A549 (cell line): ENCODE data around the gene ZNF644. TPM values are rescaled to one million over a fixed set of nuclear protein-coding genes. Genes with fewer than 3 reads are reported as not detected.

ENCODE experiments used
- ATAC-seq, 2 experiments: fragments of 200-7000 bp in 1 of 2; fragments of >200 bp in 1 of 2; cut with Nextera tagmentation in 1 of 2; cut with Tn5 transposase in 1 of 2; 3 replicates each; pipeline versions ENCODE4 v1.8.0 to v1.9.1; 2018 to 2020; ENCODE audit warnings: mild to moderate bottlenecking in 1 of 2, moderate library complexity in 1 of 2
- CTCF ChIA-PET: fragments of 300-600 bp; sonication (Branson Sonifier 250); formaldehyde crosslinking; extraction: SDS; loops from one replicate; lab custom pipeline; 2021; ENCODE audit warnings: antibody characterized with exemption, inconsistent platforms; lab: Yijun Ruan, JAX
- POLR2A ChIA-PET: fragments of 350-600 bp; formaldehyde crosslinking; extraction: SDS; loops from one replicate; lab custom pipeline; 2021; ENCODE audit warnings: antibody characterized with exemption, inconsistent platforms; lab: Yijun Ruan, JAX
- DNase-seq, 2 experiments: peaks; one replicate each; pipeline versions ENCODE4 v3.0.0 to v3.0.0-alpha.2; 2011 to 2016; ENCODE audit warnings: low read depth in 1 of 2, low spot score in 1 of 2
- FAIRE-seq: peaks from 2 replicates; lab custom pipeline; 2011; peaks lifted over from hg19 to GRCh38; lab: Jason Lieb, UNC
- H3K27ac ChIP-seq, 2 experiments: fragments of >200 bp; sonication (Bioruptor Twin); formaldehyde crosslinking; 3 replicates each; pipeline ENCODE4 v1.5.1; 2016 to 2017
- H3K4me1 ChIP-seq: fragments of >200 bp; sonication (Bioruptor Twin); formaldehyde crosslinking; 3 replicates; pipeline ENCODE4 v1.6.1; 2016
- H3K4me2 ChIP-seq: fragments of >200 bp; sonication (Bioruptor Twin); formaldehyde crosslinking; 3 replicates; pipeline ENCODE4 v1.6.1; 2016
- H3K4me3 ChIP-seq: fragments of >200 bp; sonication (Bioruptor Twin); formaldehyde crosslinking; 3 replicates; pipeline ENCODE4 v1.5.1; 2016
- H3K9me3 ChIP-seq: fragments of >200 bp; sonication (Bioruptor Twin); formaldehyde crosslinking; 3 replicates; pipeline ENCODE4 v1.6.1; 2016
- CHD2 ChIP-seq: fragments of 150-350 bp; IDR thresholded peaks from 2 replicates; pipeline ENCODE4 v1.6.1; 2014; ENCODE audit warnings: low read length; ENCODE audit not compliant: partially characterized antibody
- ELK1 ChIP-seq: fragments of 150-350 bp; IDR thresholded peaks from 2 replicates; pipeline ENCODE4 v1.6.1; 2014; ENCODE audit warnings: low read depth, mild to moderate bottlenecking, low read length
- EP300 ChIP-seq, 2 experiments: fragments of >200 bp; sonication (Bioruptor Twin); formaldehyde crosslinking; IDR thresholded peaks; 2 replicates in 1 of 2; 3 replicates in 1 of 2; pipeline ENCODE4 v1.6.1; 2016 to 2017
- ESRRA ChIP-seq: fragments of 150-350 bp; IDR thresholded peaks from 2 replicates; pipeline ENCODE4 v1.6.1; 2014; ENCODE audit warnings: mild to moderate bottlenecking, low read length, borderline replicate concordance
- FOSB ChIP-seq: fragments of 250-450 bp; sonication (Bioruptor Pico); IDR thresholded peaks from 2 replicates; pipeline ENCODE4 v1.5.0; 2020; ENCODE audit warnings: mild to moderate bottlenecking, moderate library complexity
- FOSL2 ChIP-seq, 2 experiments: fragments of 450-650 bp in 1 of 2; fragments of >200 bp in 1 of 2; sonication (Bioruptor Twin) in 1 of 2; formaldehyde crosslinking; IDR thresholded peaks; 2 replicates each; pipeline versions ENCODE4 v1.5.0 to v1.6.1; 2016 to 2020; ENCODE audit warnings: mild to moderate bottlenecking in 1 of 2, moderate library complexity in 1 of 2
- GATA3 ChIP-seq: IDR thresholded peaks from 2 replicates; pipeline ENCODE4 v1.6.1; 2012; ENCODE audit warnings: borderline replicate concordance
- HDAC2 ChIP-seq: fragments of 200-600 bp; sonication (generic); IDR thresholded peaks from 2 replicates; pipeline ENCODE4 v1.6.1; 2016
- HES2 ChIP-seq: fragments of >200 bp; sonication (Bioruptor Twin); formaldehyde crosslinking; IDR thresholded peaks from 2 replicates; pipeline ENCODE4 v1.6.1; 2016
- HMGXB4 ChIP-seq: fragments of 250-450 bp; sonication (Bioruptor Pico); IDR thresholded peaks from 2 replicates; pipeline ENCODE4 v1.5.0; 2021; ENCODE audit warnings: mild to moderate bottlenecking, moderate library complexity, borderline replicate concordance
- HOXA7 ChIP-seq: fragments of 250-450 bp; sonication (Bioruptor Pico); IDR thresholded peaks from 2 replicates; pipeline ENCODE4 v1.5.0; 2020; ENCODE audit warnings: mild to moderate bottlenecking, moderate library complexity
- KDM1A ChIP-seq: fragments of 200-600 bp; sonication (generic); IDR thresholded peaks from 2 replicates; pipeline ENCODE4 v1.6.1; 2016; ENCODE audit warnings: low read depth, mild to moderate bottlenecking
- KDM5A ChIP-seq: fragments of 200-600 bp; sonication (generic); IDR thresholded peaks from 2 replicates; pipeline ENCODE4 v1.6.1; 2016; ENCODE audit warnings: antibody characterized with exemption, mild to moderate bottlenecking
- NPAS2 ChIP-seq: fragments of 250-450 bp; sonication (Bioruptor Pico); IDR thresholded peaks from 2 replicates; pipeline ENCODE4 v1.8.0; 2022; ENCODE audit warnings: mild to moderate bottlenecking, moderate library complexity, borderline replicate concordance
- NR3C1 ChIP-seq: fragments of >200 bp; sonication (Bioruptor Twin); formaldehyde crosslinking; IDR thresholded peaks from 3 replicates; pipeline ENCODE4 v1.6.1; 2017
- PBX3 ChIP-seq: IDR thresholded peaks from 2 replicates; pipeline ENCODE4 v1.6.1; 2012
- POLR2A ChIP-seq: IDR thresholded peaks from 2 replicates; pipeline ENCODE4 v1.6.1; 2012; ENCODE audit warnings: mild to moderate bottlenecking, low read length
- POLR2AphosphoS2 ChIP-seq: conservative IDR thresholded peaks from 2 replicates; pipeline ENCODE4 v1.6.1; 2012; ENCODE audit warnings: low read length, improper control_type of control experiment, inconsistent platforms
- RARB ChIP-seq: fragments of 250-450 bp; sonication (Bioruptor Pico); IDR thresholded peaks from 2 replicates; pipeline ENCODE4 v1.8.0; 2021; ENCODE audit warnings: mild to moderate bottlenecking, moderate library complexity
- REST ChIP-seq: fragments of 200-600 bp; sonication (generic); IDR thresholded peaks from 2 replicates; pipeline ENCODE4 v1.6.1; 2016; ENCODE audit warnings: antibody characterized with exemption, mild to moderate bottlenecking, moderate library complexity
- SMC3 ChIP-seq: fragments of >200 bp; sonication (Bioruptor Twin); formaldehyde crosslinking; IDR thresholded peaks from 3 replicates; pipeline ENCODE4 v1.6.1; 2018; ENCODE audit warnings: inconsistent platforms
- TFCP2L1 ChIP-seq: fragments of 250-450 bp; sonication (Bioruptor Pico); IDR thresholded peaks from 2 replicates; pipeline ENCODE4 v1.5.0; 2021; ENCODE audit warnings: mild to moderate bottlenecking
- WGBS: methylation state at CpG from one replicate; pipeline ENCODE4 v1.1.6; 2017; ENCODE audit errors: missing lambda C conversion rate; 5-methylcytosine and 5-hydroxymethylcytosine counted together
- polyA plus RNA-seq, 4 experiments: library from polyadenylated mRNA; depleted of rRNA in 3 of 4; stranded (reverse); fragments of >200 nt; fragmentation: RNase III in 1 of 4; extraction: RNeasy Plus Mini Kit Qiagen cat#74134 plus additional on column Dnase treatment in 1 of 4; gene quantifications; 2 replicates in 3 of 4; 3 replicates in 1 of 4; pipeline ENCODE4 v1.2.3, GENCODE V29; 2011 to 2017

The ZNF644 gene
- polyA plus RNA-seq, 2 of the 4 experiments (the other 2 are of a cell fraction) = 14.8 to 24.9 TPM

GRCh38 chr1:91057784-91058183 lies 35.9 kb upstream of the ZNF644 start:
- no peaks in the 10 kb centered on the region for H3K4me1 ChIP-seq
- no peak for FAIRE-seq
- no peak overlapping the region for H3K4me3 ChIP-seq
- POLR2A ChIA-PET = no interaction called here
- TF ChIP-seq HOXA7 (CRISPR knock-in tag) (no peak), REST (no peak), ELK1 (no peak), HDAC2 (no peak), ESRRA (no peak), TFCP2L1 (no peak), GATA3 (no peak), NPAS2 (CRISPR knock-in tag) (no peak), PBX3 (no peak), KDM1A (no peak), SMC3 (no peak), CHD2 (no peak), KDM5A (no peak), FOSL2 (IDR thresholded peaks at IDR 0.05) (no peak), FOSL2 (CRISPR knock-in tag; IDR thresholded peaks at IDR 0.05) (no peak), EP300 (IDR thresholded peaks at IDR 0.05) (no peak), POLR2A (no peak)
- 41% methylated on average over 2 of the region's 2 CpGs for WGBS
- no peaks in the 10 kb centered on the region for H3K9me3 ChIP-seq
- CTCF ChIA-PET = no interaction called here
- DNase-seq = no peak
- H3K4me2 ChIP-seq = no peak overlapping the region
- ATAC-seq = no peak
- H3K27ac ChIP-seq = no peak overlapping the region

GRCh38 chr1:91054780-91055481 lies 33.1 kb upstream of the ZNF644 start:
- Histone ChIP-seq H3K9me3 (no peaks in the 10 kb centered on the region), H3K4me1 (no peaks in the 10 kb centered on the region), H3K27ac (no peak overlapping the region), H3K4me2 (no peak overlapping the region), H3K4me3 (no peak overlapping the region)
- FAIRE-seq (no peak), DNase-seq (no peak), ATAC-seq (no peak)
- TF ChIP-seq RARB = no peak
- no peak for TF ChIP-seq HMGXB4 (CRISPR knock-in tag)
- no peak for TF ChIP-seq NR3C1
- no peak for TF ChIP-seq FOSB (CRISPR knock-in tag)
- TF ChIP-seq HES2 = no peak
- no peak for TF ChIP-seq POLR2AphosphoS2
- CTCF ChIA-PET = no interaction called here
- POLR2A ChIA-PET = no interaction called here
- WGBS = 66% methylated on average over 2 of the region's 2 CpGs
